ENCODE measurements around the gene ST7. TPM values are rescaled to one million over a fixed set of nuclear protein-coding genes. Genes with fewer than 3 reads are reported as not detected.

ST7 gene
- total RNA-seq, 1 donor from 2014 or later = 39.3 TPM

DNA sequence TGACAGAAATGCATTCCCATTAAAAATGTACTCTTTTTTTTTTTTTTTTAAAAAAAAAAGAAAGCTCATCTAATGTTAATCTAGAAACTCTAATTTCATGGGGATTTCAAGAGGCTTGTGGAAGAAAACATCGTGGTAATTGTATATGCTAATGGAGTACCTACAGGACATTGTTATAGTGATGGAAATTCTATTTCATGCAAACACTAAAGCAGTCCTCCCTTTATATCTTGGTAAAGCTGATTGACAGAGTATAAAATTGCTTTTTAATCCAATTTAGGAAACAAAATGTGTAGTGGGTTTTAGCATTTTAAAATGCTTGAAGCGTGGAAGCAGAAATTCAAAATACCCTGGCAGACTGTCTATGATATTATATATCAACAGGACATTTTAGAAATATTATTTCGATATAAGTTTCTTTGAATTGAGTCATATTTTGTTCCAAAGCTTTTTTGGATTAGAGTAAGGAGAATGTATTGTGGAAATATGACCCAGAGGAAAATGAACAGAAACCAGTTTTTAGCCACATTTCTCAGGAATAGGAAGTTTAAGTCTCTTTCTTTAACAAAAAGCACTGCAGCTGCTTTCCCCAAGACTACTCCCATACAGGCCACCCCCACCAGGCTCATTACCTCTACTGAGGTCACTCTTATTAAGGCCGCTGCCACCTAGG lies 247.6 kb downstream of the ST7 start:
- H3K36me3 ChIP-seq (ENCODE audit: insufficient read depth, low read length) = peaks cover 3% of the 10 kb centered on the region
- H4K20me1 ChIP-seq (ENCODE audit: insufficient read depth, low read length) = no peaks in the 10 kb centered on the region
- Mint-ChIP-seq H3K4me1 (ENCODE audit: low read depth, unreplicated experiment) (no peaks in the 10 kb centered on the region), H3K27ac (ENCODE audit: unreplicated experiment) (no peak overlapping the region), H3K9me3 (ENCODE audit: unreplicated experiment) (no peaks in the 10 kb centered on the region), H3K27me3 (ENCODE audit: low read depth, unreplicated experiment) (no peaks in the 10 kb centered on the region), H3K4me3 (ENCODE audit: unreplicated experiment) (no peak overlapping the region), H3K36me3 (ENCODE audit: low read depth, unreplicated experiment) (peaks cover 12% of the 10 kb centered on the region)
- H3K4me1 ChIP-seq (ENCODE audit: insufficient read depth, low read length) = no peaks in the 10 kb centered on the region
- no peak overlapping the region for H3K9ac ChIP-seq (ENCODE audit: low read length)
- FAIRE-seq (no peak), DNase-seq (ENCODE audit: low read depth) (no peak)
- no peak overlapping the region for H3K4me3 ChIP-seq (ENCODE audit: insufficient read depth, low read depth, low read length)
- H3K27ac ChIP-seq (ENCODE audit: low read depth, low read length) = no peak overlapping the region
- no peak overlapping the region for H3K4me2 ChIP-seq (ENCODE audit: low read length)
- H3K9me3 ChIP-seq (ENCODE audit: insufficient read depth, low read depth, low read length) = no peaks in the 10 kb centered on the region
- no peak overlapping the region for H2AFZ ChIP-seq (ENCODE audit: low read depth, low read length)
- TF ChIP-seq, protein P1, sequence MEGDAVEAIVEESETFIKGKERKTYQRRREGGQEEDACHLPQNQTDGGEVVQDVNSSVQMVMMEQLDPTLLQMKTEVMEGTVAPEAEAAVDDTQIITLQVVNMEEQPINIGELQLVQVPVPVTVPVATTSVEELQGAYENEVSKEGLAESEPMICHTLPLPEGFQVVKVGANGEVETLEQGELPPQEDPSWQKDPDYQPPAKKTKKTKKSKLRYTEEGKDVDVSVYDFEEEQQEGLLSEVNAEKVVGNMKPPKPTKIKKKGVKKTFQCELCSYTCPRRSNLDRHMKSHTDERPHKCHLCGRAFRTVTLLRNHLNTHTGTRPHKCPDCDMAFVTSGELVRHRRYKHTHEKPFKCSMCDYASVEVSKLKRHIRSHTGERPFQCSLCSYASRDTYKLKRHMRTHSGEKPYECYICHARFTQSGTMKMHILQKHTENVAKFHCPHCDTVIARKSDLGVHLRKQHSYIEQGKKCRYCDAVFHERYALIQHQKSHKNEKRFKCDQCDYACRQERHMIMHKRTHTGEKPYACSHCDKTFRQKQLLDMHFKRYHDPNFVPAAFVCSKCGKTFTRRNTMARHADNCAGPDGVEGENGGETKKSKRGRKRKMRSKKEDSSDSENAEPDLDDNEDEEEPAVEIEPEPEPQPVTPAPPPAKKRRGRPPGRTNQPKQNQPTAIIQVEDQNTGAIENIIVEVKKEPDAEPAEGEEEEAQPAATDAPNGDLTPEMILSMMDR (IDR thresholded peaks at IDR 0.05; ENCODE audit: insufficient read depth, low read depth, low read length) = no peak
- no peak for TF ChIP-seq EZH2 (IDR thresholded peaks at IDR 0.05; ENCODE audit: insufficient read depth, low read length)
- no peaks in the 10 kb centered on the region for H3K79me2 ChIP-seq (ENCODE audit: insufficient read depth, low read length)
- no peaks in the 10 kb centered on the region for H3K27me3 ChIP-seq (ENCODE audit: insufficient read depth, low read length)

DNA sequence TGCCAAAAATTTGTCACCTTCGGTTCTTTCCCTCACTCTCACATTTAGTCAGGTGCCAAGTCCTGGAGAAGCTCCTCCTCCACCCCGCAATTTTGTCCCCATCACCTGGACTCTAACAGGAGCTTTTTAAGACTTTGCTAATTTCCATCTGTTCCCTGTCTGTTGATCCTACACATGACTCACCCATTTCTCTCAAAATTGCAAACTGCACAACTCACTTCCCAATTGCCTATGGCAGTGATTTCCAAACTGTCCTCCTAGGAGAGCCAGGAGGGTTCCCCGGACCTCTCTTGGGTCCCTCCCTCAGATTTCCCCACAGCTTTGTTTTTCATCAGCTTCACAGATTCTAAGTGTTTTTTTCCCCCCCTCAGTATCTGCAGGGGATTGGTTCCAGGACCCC lies 249.2 kb downstream of the ST7 start:
- H3K4me2 ChIP-seq (ENCODE audit: low read length) = no peak overlapping the region
- H3K4me3 Mint-ChIP-seq (ENCODE audit: unreplicated experiment) = no peak overlapping the region
- H3K9ac ChIP-seq (ENCODE audit: low read length) = no peak overlapping the region
- H3K27me3 ChIP-seq (ENCODE audit: insufficient read depth, low read length) = no peaks in the 10 kb centered on the region
- no peak overlapping the region for H2AFZ ChIP-seq (ENCODE audit: low read depth, low read length)
- peaks cover 10% of the 10 kb centered on the region for H3K36me3 Mint-ChIP-seq (ENCODE audit: low read depth, unreplicated experiment)
- FAIRE-seq = no peak
- no peak overlapping the region for H3K27ac Mint-ChIP-seq (ENCODE audit: unreplicated experiment)
- no peaks in the 10 kb centered on the region for H4K20me1 ChIP-seq (ENCODE audit: insufficient read depth, low read length)
- no peak overlapping the region for H3K27ac ChIP-seq (ENCODE audit: low read depth, low read length)
- H3K79me2 ChIP-seq (ENCODE audit: insufficient read depth, low read length) = no peaks in the 10 kb centered on the region
- peaks cover 3% of the 10 kb centered on the region for H3K36me3 ChIP-seq (ENCODE audit: insufficient read depth, low read length)
- TF ChIP-seq EZH2 (IDR thresholded peaks at IDR 0.05; ENCODE audit: insufficient read depth, low read length) = no peak
- TF ChIP-seq, protein P1 (IDR thresholded peaks at IDR 0.05; ENCODE audit: insufficient read depth, low read depth, low read length) = no peak
- no peak for DNase-seq (ENCODE audit: low read depth)
- H3K27me3 Mint-ChIP-seq (ENCODE audit: low read depth, unreplicated experiment) = no peaks in the 10 kb centered on the region
- H3K4me1 Mint-ChIP-seq (ENCODE audit: low read depth, unreplicated experiment) = no peaks in the 10 kb centered on the region
- no peaks in the 10 kb centered on the region for H3K9me3 Mint-ChIP-seq (ENCODE audit: unreplicated experiment)
- H3K9me3 ChIP-seq (ENCODE audit: insufficient read depth, low read depth, low read length) = no peaks in the 10 kb centered on the region
- H3K4me1 ChIP-seq (ENCODE audit: insufficient read depth, low read length) = no peaks in the 10 kb centered on the region
- H3K4me3 ChIP-seq (ENCODE audit: insufficient read depth, low read depth, low read length) = no peak overlapping the region

DNA sequence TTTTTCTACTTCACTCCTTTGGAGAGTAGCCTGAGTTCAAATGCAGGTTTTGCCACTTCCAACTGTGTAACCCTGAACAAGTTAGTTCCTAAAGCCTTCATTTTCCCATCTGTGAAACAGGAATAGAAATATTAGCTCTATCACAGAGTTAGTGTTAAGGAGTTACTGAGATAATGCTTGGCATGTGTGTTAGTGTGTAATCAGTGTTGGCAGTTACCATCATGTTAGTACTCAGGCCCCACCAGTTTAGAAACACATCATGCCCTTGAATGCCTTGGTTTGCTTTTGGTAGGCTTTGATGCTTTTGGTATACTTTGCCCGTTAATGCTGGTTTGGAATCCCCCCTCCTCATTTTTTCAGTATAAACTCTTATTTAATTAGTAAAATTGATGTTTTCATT lies 249.9 kb downstream of the ST7 start:
- Histone ChIP-seq H3K9me3 (ENCODE audit: insufficient read depth, low read depth, low read length) (no peaks in the 10 kb centered on the region), H3K4me3 (ENCODE audit: insufficient read depth, low read depth, low read length) (no peak overlapping the region), H4K20me1 (ENCODE audit: insufficient read depth, low read length) (no peaks in the 10 kb centered on the region), H3K27ac (ENCODE audit: low read depth, low read length) (no peak overlapping the region), H3K4me1 (ENCODE audit: insufficient read depth, low read length) (no peaks in the 10 kb centered on the region), H3K4me2 (ENCODE audit: low read length) (no peak overlapping the region), H3K27me3 (ENCODE audit: insufficient read depth, low read length) (no peaks in the 10 kb centered on the region), H3K9ac (ENCODE audit: low read length) (no peak overlapping the region), H3K79me2 (ENCODE audit: insufficient read depth, low read length) (no peaks in the 10 kb centered on the region), H3K36me3 (ENCODE audit: insufficient read depth, low read length) (peaks cover 3% of the 10 kb centered on the region), H2AFZ (ENCODE audit: low read depth, low read length) (no peak overlapping the region)
- TF ChIP-seq, protein P1 (IDR thresholded peaks at IDR 0.05; ENCODE audit: insufficient read depth, low read depth, low read length) = no peak
- H3K27ac Mint-ChIP-seq (ENCODE audit: unreplicated experiment) = no peak overlapping the region
- FAIRE-seq (no peak), DNase-seq (ENCODE audit: low read depth) (no peak)
- peaks cover 7% of the 10 kb centered on the region for H3K36me3 Mint-ChIP-seq (ENCODE audit: low read depth, unreplicated experiment)
- H3K4me1 Mint-ChIP-seq (ENCODE audit: low read depth, unreplicated experiment) = no peaks in the 10 kb centered on the region
- no peaks in the 10 kb centered on the region for H3K27me3 Mint-ChIP-seq (ENCODE audit: low read depth, unreplicated experiment)
- no peaks in the 10 kb centered on the region for H3K9me3 Mint-ChIP-seq (ENCODE audit: unreplicated experiment)
- no peak overlapping the region for H3K4me3 Mint-ChIP-seq (ENCODE audit: unreplicated experiment)
